NCI-H146 (cell line): Measurements from ENCODE around the gene DEFB108B.
"Not testable (repeated sequence)": the region's sequence is repeated elsewhere in the genome, so short reads cannot be mapped to it uniquely, and the experiment has no call there.

Experiments used
- DNase-seq: peaks from one replicate; lab custom pipeline; 2025; lab: John Stamatoyannopoulos, UW

The DEFB108B gene, protein sequence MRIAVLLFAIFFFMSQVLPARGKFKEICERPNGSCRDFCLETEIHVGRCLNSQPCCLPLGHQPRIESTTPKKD

GRCh38 chr11:71832811-71833210 lies at the start of gene DEFB108B:
Gene DEFB108B, plus strand, starts transcription at chr11:71833200. Its CDS starts 0 bp downstream, at chr11:71833200.
- DNase-seq: not testable (repeated sequence)

GRCh38 chr11:71786114-71786847 lies 46.7 kb upstream of the DEFB108B start:
- peak; percentile 91 for DNase-seq

DNA sequence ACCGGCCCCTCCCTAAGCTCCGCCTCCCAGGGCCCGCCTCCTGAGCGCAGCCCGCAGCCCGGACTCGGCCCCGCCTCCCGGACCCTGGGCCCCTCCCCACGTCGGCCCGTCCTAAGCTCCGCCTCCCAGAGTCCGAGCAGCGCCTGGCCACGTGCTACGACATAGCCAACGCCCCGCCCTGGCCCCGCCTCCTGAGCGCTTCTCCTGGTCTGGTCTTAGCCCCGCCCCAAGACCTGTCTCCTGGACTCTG lies 46.2 kb upstream of the DEFB108B start:
- DNase-seq: not testable (repeated sequence)

GRCh38 chr11:71787098-71787823 lies 45.7 kb upstream of the DEFB108B start:
- peak; percentile 100 for DNase-seq

GRCh38 chr11:71787824-71788454 lies 45.1 kb upstream of the DEFB108B start:
- peak; percentile 32 for DNase-seq

- DNase-seq: not testable (repeated sequence)
Observed at GRCh38 chr11:71789444-71790196, 43.4 kb upstream of the DEFB108B start.

DNA sequence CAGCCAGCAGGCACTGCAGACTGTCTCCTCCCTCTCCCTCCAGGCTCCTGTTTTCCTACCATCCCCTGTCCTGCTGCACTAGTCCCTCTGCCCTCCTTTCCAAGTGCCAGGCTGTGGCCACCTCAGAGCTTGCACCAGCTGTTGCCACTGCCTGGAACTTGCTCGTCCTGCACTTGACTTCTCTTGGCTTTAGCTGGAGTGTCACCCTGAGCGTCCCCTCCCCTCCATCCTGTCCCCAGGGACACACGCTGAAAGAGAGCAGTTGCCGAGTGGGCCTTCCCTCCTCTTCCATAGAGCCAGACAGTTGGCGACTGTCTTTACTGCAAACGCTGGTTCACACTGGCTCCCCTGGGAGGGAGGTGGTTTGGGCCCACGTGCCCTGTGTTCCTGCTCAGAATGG lies 41.9 kb upstream of the DEFB108B start:
- DNase-seq: not testable (repeated sequence)

DNA sequence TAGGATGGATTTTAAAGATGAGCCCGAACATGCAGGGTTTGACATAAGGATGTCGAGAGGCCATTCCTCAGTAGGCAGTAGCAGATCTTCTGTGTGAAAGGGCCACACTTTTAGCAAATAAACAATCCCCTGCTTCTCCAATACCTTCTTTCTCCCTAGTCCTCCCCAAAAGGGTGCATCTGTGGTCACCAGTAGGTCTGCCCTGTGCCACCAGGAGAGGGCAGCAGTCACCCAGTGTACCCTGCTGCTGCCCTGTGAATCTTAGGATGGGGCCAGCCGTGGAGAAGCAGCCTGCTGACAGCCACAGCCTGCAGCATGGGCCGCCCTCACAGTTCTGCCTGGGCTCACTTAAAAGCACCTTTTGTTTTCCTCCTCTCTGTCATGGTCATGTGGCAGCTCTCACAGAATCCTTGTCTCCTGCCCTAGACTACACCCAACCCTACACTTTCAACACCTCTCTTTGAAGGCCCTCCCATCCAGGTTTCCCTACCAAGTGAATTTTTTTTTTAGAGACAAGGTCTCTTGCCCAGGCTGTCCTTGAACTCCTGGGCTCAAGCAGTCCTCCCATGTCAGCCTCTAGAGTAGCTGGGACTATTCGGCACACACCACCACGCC lies 40.3 kb upstream of the DEFB108B start:
- DNase-seq: not testable (repeated sequence)

- not testable (repeated sequence) for DNase-seq
Observed at GRCh38 chr11:71794386-71795040, 38.5 kb upstream of the DEFB108B start.

DNA sequence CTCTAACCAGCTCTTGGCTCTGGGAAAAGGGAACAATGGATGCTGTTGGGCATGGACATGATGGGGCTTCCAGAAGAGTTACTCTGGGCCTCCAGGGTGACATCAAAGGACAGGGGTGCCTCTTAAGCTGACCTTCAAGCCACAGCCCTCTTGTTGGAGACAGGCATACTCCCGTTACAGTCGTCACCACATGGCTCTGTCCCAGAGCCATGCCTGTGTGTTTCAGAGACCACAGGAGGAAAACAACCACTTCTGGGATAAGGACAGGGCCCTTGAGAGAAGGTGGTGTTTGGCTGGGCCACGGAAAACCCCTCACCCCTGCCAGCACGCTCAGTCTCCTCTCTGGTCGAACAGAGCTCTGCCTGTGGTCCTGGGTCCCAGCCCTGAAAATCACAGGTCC lies 37.8 kb upstream of the DEFB108B start:
- DNase-seq: not testable (repeated sequence)

DNA sequence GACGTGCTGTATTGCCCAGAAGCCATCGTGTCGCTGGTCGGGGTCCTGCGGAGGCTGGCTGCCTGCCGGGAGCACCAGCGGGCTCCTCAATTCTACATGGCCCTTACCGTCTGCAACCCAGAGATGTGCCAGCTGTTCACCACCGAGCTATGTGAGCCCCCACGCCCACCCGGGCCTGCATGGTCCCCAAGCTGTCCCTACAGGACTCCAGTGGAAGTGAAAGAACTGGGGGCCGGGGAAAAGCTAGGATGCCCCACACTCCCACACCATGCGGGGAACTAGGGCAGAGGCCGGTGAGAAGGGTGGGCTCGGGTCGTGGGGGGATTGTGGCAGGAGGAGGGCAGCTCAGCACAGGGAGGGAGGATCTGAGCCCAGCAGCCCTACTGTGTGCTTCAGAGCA lies 37.0 kb upstream of the DEFB108B start:
- not testable (repeated sequence) for DNase-seq

DNA sequence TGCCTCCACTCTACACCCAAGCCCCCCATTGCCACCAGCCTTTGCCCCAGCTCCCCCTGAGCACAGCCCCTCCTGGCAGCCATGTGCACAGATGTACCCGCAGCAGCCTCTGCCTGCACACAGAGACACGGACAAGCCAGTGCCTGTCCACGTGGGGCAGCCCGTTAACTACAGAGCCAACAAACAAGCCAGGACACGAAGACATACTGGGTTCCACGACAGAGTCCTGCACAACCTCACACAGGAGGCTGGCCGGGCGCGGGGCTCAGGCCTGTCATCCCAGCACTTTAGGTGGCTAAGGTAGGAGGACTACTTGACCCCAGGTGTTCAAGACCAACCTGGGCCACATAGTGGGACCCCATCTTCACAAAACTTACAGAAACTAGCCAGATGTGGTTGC lies 36.2 kb upstream of the DEFB108B start:
- DNase-seq: not testable (repeated sequence)

DNA sequence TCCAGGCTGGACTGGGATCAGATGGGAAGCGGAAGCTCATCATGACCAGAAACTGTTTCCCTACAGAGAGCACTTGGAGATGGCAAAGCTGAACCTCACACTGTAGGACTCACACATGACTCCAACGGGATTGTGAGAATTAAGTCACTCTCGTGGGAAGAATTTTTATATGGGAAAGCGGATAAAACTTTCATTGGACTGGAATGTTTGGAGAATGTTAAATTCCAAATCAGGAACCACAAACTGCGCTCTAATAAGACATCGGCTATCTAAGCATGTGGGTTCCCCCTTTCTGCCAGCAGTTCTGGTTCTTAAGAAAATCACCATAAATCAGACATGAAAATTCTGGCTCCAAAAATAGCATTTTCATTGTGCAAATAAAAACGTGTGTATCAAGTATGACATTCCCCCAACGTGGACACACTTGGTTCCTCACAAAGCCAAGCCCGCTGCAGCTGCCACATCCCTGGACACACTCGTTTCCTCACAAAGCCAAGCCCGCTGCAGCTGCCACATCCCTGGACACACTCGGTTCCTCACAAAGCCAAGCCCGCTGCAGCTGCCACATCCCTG lies 33.4 kb upstream of the DEFB108B start:
- DNase-seq: peak; percentile 23

DNA sequence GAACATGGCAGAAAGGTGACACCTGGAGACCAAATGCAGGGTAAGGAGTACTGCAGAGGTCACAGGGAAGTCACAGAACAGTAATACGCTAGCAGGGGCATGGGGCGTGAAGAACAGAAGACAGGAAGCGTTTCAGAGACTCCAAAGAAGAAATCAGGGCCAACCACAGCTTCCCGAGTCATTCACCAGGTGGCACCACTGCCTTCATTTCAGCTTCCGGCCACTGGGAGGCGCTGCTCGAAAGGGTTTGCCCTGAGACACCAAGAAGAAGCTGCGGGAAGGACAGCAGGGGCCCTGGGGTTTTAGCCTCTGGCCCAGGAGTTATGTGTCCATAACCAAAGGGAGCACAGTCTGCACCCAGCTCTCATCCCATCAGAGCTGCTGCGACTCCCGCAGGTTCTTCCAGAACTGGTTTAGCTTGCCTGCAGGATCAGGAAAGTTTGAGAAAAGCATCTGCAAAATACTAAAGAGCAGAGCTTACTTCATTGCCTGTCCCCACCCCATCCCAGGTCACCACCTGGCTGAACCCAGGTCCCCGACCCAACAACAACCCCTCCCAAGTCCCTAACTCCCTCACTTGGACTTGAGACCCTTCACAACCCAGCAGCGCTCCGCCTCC lies 32.6 kb upstream of the DEFB108B start:
- DNase-seq: peak; percentile 82

- DNase-seq: not testable (repeated sequence)
Observed at GRCh38 chr11:71801026-71801425, 32.0 kb upstream of the DEFB108B start.

GRCh38 chr11:71802874-71803273 lies 30.1 kb upstream of the DEFB108B start:
- not testable (repeated sequence) for DNase-seq

GRCh38 chr11:71804158-71804947 lies 28.6 kb upstream of the DEFB108B start:
- not testable (repeated sequence) for DNase-seq

DNA sequence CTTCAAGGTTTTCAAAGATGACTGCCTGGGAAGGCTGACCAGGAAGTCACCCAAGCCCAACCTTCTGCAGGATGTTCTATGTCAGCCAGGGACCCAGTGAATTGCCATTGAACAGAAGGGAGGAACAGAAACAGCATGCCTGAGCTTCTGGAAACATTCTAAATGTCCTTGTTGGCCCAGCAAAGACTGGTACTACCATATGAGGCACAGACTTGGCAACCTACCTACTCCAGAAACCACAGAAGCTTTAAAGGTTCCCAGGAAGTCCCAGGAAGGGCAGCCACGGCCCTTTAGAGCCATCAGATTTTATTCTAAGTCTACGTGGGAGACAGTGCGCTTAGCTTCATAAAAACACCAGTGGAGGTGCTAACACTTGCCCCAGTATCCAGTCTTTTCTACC lies 20.5 kb upstream of the DEFB108B start:
- DNase-seq: not testable (repeated sequence)
